ENCODE data around the gene NME5. TPM values are rescaled to one million over a fixed set of nuclear protein-coding genes. Genes with fewer than 3 reads are reported as not detected.
A peak's percentile ranks its signal among the peaks of the same experiment; 100 is the strongest.

Gene NME5
- total and polyA plus RNA-seq, 9 of the 15 experiments (the other 6 are each of a cell fraction or from before 2014, with no cell fraction given): not detected

GRCh38 chr5:138178516-138179276 is 39.5 kb upstream of the NME5 start, which contains the start of the genes BRD8 and KIF20A (continued):
- TF ChIP-seq TSHZ1 (CRISPR knock-in tag; IDR thresholded peaks at IDR 0.05): no peak
- no peak for TF ChIP-seq BDP1 (IDR thresholded peaks at IDR 0.05; ENCODE audit: insufficient read depth, insufficient read length)
- TF ChIP-seq RBM39 (optimal IDR thresholded peaks at IDR 0.05; ENCODE audit: low read depth, low read length): no peak
- TF ChIP-seq HDAC3 (IDR thresholded peaks at IDR 0.05; ENCODE audit: borderline replicate concordance, partially characterized antibody): no peak
- TF ChIP-seq BHLHE40 (IDR thresholded peaks at IDR 0.05; ENCODE audit: low read length): no peak
- no peak for TF ChIP-seq CHD4 (IDR thresholded peaks at IDR 0.05; ENCODE audit: insufficient read depth, insufficient replicate concordance, low read depth, low read length, poor library complexity, severe bottlenecking)
- no peak for TF ChIP-seq ZNF263 (CRISPR knock-in tag; IDR thresholded peaks at IDR 0.05; ENCODE audit: borderline replicate concordance)
- TF ChIP-seq NCOA1 (IDR thresholded peaks at IDR 0.05; ENCODE audit: low read depth): 0 out of 2 replicates have a peak, but pooled peaks have one; percentile 32
- no peak for TF ChIP-seq NR0B1 (IDR thresholded peaks at IDR 0.05; ENCODE audit: partially characterized antibody)
- TF ChIP-seq ZNF274 (IDR thresholded peaks at IDR 0.05; ENCODE audit: borderline replicate concordance, low read depth, low read length): no peak
- no peak for TF ChIP-seq CHAMP1 (IDR thresholded peaks at IDR 0.05)
- no peak for TF ChIP-seq ZNF384 (IDR thresholded peaks at IDR 0.05; ENCODE audit: low read depth, low read length)
- TF ChIP-seq CHD1 (IDR thresholded peaks at IDR 0.05; ENCODE audit: low read length): no peak
- no peak for TF ChIP-seq XRCC3 (IDR thresholded peaks at IDR 0.05)
- TF ChIP-seq POLR3G (IDR thresholded peaks at IDR 0.05; ENCODE audit: extremely low read depth, insufficient read length, insufficient replicate concordance): no peak
- peak in 1 of 2 experiments; percentile 23; a peak in 2 of 3 replicates for TF ChIP-seq CBX3 (IDR thresholded peaks at IDR 0.05; ENCODE audit: borderline replicate concordance in 1 of 2, low read length in 2 of 2)
- TF ChIP-seq ZNF197 (CRISPR knock-in tag; IDR thresholded peaks at IDR 0.05; ENCODE audit: low read depth): no peak
- no peak for TF ChIP-seq KAT7 (CRISPR knock-in tag; IDR thresholded peaks at IDR 0.05; ENCODE audit: borderline replicate concordance)
- no peak for TF ChIP-seq PHB (CRISPR knock-in tag; IDR thresholded peaks at IDR 0.05)
- no peak for TF ChIP-seq ZNF184 (CRISPR knock-in tag; IDR thresholded peaks at IDR 0.05)
